ENCODE results near the gene KMT2B.

Gene KMT2B

GRCh38 chr19:35724560-35724959, 6.8 kb downstream of the KMT2B start:
- no peak overlapping the region for H3K4me2 ChIP-seq (ENCODE audit: low read length)
- H3K36me3 ChIP-seq (ENCODE audit: control insufficient read depth in 1 of 2, insufficient read depth in 2 of 2, low read length in 2 of 2), result peaks cover 93 to 94% of the 10 kb centered on the region in 2 experiments
- H2BK120ac ChIP-seq (ENCODE audit: insufficient read depth, low read length, poor library complexity), result no peak overlapping the region
- H3K27ac ChIP-seq (ENCODE audit: low read depth, low read length), result no peak overlapping the region
- WGBS (ENCODE audit: extremely low coverage, insufficient coverage, insufficient read length), result no CpG with 5 or more reads among the region's 12 CpGs
- no peak overlapping the region for H2BK5ac ChIP-seq (ENCODE audit: low read depth, low read length, poor library complexity)
- H4K8ac ChIP-seq (ENCODE audit: low read depth, low read length), result no peak overlapping the region
- no peak overlapping the region for H2AK5ac ChIP-seq (ENCODE audit: low read length)
- H3K79me1 ChIP-seq (ENCODE audit: low read length), result no peaks in the 10 kb centered on the region
- H3K23ac ChIP-seq (ENCODE audit: low read length), result no peak overlapping the region
- H2BK12ac ChIP-seq (ENCODE audit: low read length), result no peak overlapping the region
- H3K4me3 ChIP-seq (ENCODE audit: low read depth, low read length), result no peak overlapping the region
- H3K27me3 ChIP-seq (ENCODE audit: insufficient read depth, low read length), result no peaks in the 10 kb centered on the region
- DNase-seq, result no peak
- H3K18ac ChIP-seq (ENCODE audit: low read length), result no peak overlapping the region
- no peak overlapping the region for H3K14ac ChIP-seq (ENCODE audit: low read length)
- no peaks in the 10 kb centered on the region for H3K4me1 ChIP-seq (ENCODE audit: control insufficient read depth in 1 of 2, insufficient read depth in 2 of 2, low read length in 2 of 2)
- no peak overlapping the region for H4K12ac ChIP-seq (ENCODE audit: low read depth, low read length)
- no peak overlapping the region for H3K9ac ChIP-seq (ENCODE audit: low read length)
- H4K91ac ChIP-seq (ENCODE audit: low read depth, low read length), result no peak overlapping the region
- no peaks in the 10 kb centered on the region for H3K9me3 ChIP-seq (ENCODE audit: insufficient read depth, low read depth, low read length)
- H2AFZ ChIP-seq (ENCODE audit: insufficient read depth, low read length, poor library complexity), result no peak overlapping the region
- H3K4ac ChIP-seq (ENCODE audit: low read depth, low read length), result no peak overlapping the region
- no peaks in the 10 kb centered on the region for H3K79me2 ChIP-seq (ENCODE audit: control insufficient read depth, insufficient read depth, low read length, poor library complexity)

- Histone ChIP-seq H4K12ac (ENCODE audit: low read depth, low read length) (no peak overlapping the region), H2AFZ (ENCODE audit: insufficient read depth, low read length, poor library complexity) (no peak overlapping the region), H3K18ac (ENCODE audit: low read length) (no peak overlapping the region)
Observed at GRCh38 chr19:35725216-35725861, 7.5 kb downstream of the KMT2B start.

GRCh38 chr19:35727053-35727955, 9.5 kb downstream of the KMT2B start:
- Histone ChIP-seq H4K91ac (ENCODE audit: low read depth, low read length) (no peak overlapping the region), H3K4ac (ENCODE audit: low read depth, low read length) (no peak overlapping the region), H4K12ac (ENCODE audit: low read depth, low read length) (no peak overlapping the region), H3K14ac (ENCODE audit: low read length) (no peak overlapping the region), H2AFZ (ENCODE audit: insufficient read depth, low read length, poor library complexity) (no peak overlapping the region), H3K4me1 (ENCODE audit: control insufficient read depth in 1 of 2, insufficient read depth in 2 of 2, low read length in 2 of 2) (no peaks in the 10 kb centered on the region), H3K4me3 (ENCODE audit: low read depth, low read length) (no peak overlapping the region), H3K79me1 (ENCODE audit: low read length) (no peaks in the 10 kb centered on the region), H3K9ac (ENCODE audit: low read length) (no peak overlapping the region), H3K79me2 (ENCODE audit: control insufficient read depth, insufficient read depth, low read length, poor library complexity) (no peaks in the 10 kb centered on the region), H3K18ac (ENCODE audit: low read length) (no peak overlapping the region), H3K23ac (ENCODE audit: low read length) (no peak overlapping the region), H3K9me3 (ENCODE audit: insufficient read depth, low read depth, low read length) (no peaks in the 10 kb centered on the region), H2AK5ac (ENCODE audit: low read length) (no peak overlapping the region), H3K27ac (ENCODE audit: low read depth, low read length) (no peak overlapping the region), H3K4me2 (ENCODE audit: low read length) (no peak overlapping the region), H4K8ac (ENCODE audit: low read depth, low read length) (no peak overlapping the region), H2BK5ac (ENCODE audit: low read depth, low read length, poor library complexity) (no peak overlapping the region), H3K36me3 (ENCODE audit: control insufficient read depth in 1 of 2, insufficient read depth in 2 of 2, low read length in 2 of 2) (peaks cover 97% of the 10 kb centered on the region in 2 experiments), H2BK120ac (ENCODE audit: insufficient read depth, low read length, poor library complexity) (no peak overlapping the region), H3K27me3 (ENCODE audit: insufficient read depth, low read length) (no peaks in the 10 kb centered on the region), H2BK12ac (ENCODE audit: low read length) (no peak overlapping the region)
- no peak for DNase-seq
- WGBS (ENCODE audit: extremely low coverage, insufficient coverage, insufficient read length), result no CpG with 5 or more reads among the region's 25 CpGs

More at GRCh38 chr19:35725216-35725861, 7.5 kb downstream of the KMT2B start:
- Histone ChIP-seq H2BK12ac (ENCODE audit: low read length) (no peak overlapping the region), H3K4ac (ENCODE audit: low read depth, low read length) (no peak overlapping the region), H3K14ac (ENCODE audit: low read length) (no peak overlapping the region), H3K4me2 (ENCODE audit: low read length) (no peak overlapping the region), H3K79me1 (ENCODE audit: low read length) (no peaks in the 10 kb centered on the region), H3K9ac (ENCODE audit: low read length) (no peak overlapping the region), H2BK5ac (ENCODE audit: low read depth, low read length, poor library complexity) (no peak overlapping the region), H3K36me3 (ENCODE audit: control insufficient read depth in 1 of 2, insufficient read depth in 2 of 2, low read length in 2 of 2) (peaks cover 93 to 94% of the 10 kb centered on the region in 2 experiments), H3K9me3 (ENCODE audit: insufficient read depth, low read depth, low read length) (no peaks in the 10 kb centered on the region), H4K8ac (ENCODE audit: low read depth, low read length) (no peak overlapping the region), H4K91ac (ENCODE audit: low read depth, low read length) (no peak overlapping the region), H3K27me3 (ENCODE audit: insufficient read depth, low read length) (no peaks in the 10 kb centered on the region), H3K79me2 (ENCODE audit: control insufficient read depth, insufficient read depth, low read length, poor library complexity) (no peaks in the 10 kb centered on the region), H3K4me1 (ENCODE audit: control insufficient read depth in 1 of 2, insufficient read depth in 2 of 2, low read length in 2 of 2) (no peaks in the 10 kb centered on the region), H2AK5ac (ENCODE audit: low read length) (no peak overlapping the region), H2BK120ac (ENCODE audit: insufficient read depth, low read length, poor library complexity) (no peak overlapping the region), H3K23ac (ENCODE audit: low read length) (no peak overlapping the region), H3K4me3 (ENCODE audit: low read depth, low read length) (no peak overlapping the region), H3K27ac (ENCODE audit: low read depth, low read length) (no peak overlapping the region)
- no CpG with 5 or more reads among the region's 23 CpGs for WGBS (ENCODE audit: extremely low coverage, insufficient coverage, insufficient read length)
- no peak for DNase-seq

GRCh38 chr19:35727956-35728706, 10.3 kb downstream of the KMT2B start:
- Histone ChIP-seq H4K8ac (ENCODE audit: low read depth, low read length) (no peak overlapping the region), H2BK120ac (ENCODE audit: insufficient read depth, low read length, poor library complexity) (no peak overlapping the region), H2BK12ac (ENCODE audit: low read length) (no peak overlapping the region), H2AK5ac (ENCODE audit: low read length) (no peak overlapping the region), H3K9ac (ENCODE audit: low read length) (no peak overlapping the region), H3K4ac (ENCODE audit: low read depth, low read length) (no peak overlapping the region), H3K23ac (ENCODE audit: low read length) (no peak overlapping the region), H3K9me3 (ENCODE audit: insufficient read depth, low read depth, low read length) (no peaks in the 10 kb centered on the region), H3K4me2 (ENCODE audit: low read length) (no peak overlapping the region), H3K4me3 (ENCODE audit: low read depth, low read length) (no peak overlapping the region), H3K14ac (ENCODE audit: low read length) (no peak overlapping the region), H3K27ac (ENCODE audit: low read depth, low read length) (no peak overlapping the region), H3K79me1 (ENCODE audit: low read length) (no peaks in the 10 kb centered on the region), H2AFZ (ENCODE audit: insufficient read depth, low read length, poor library complexity) (no peak overlapping the region), H3K79me2 (ENCODE audit: control insufficient read depth, insufficient read depth, low read length, poor library complexity) (no peaks in the 10 kb centered on the region), H4K12ac (ENCODE audit: low read depth, low read length) (no peak overlapping the region), H4K91ac (ENCODE audit: low read depth, low read length) (no peak overlapping the region), H3K27me3 (ENCODE audit: insufficient read depth, low read length) (no peaks in the 10 kb centered on the region), H3K4me1 (ENCODE audit: control insufficient read depth in 1 of 2, insufficient read depth in 2 of 2, low read length in 2 of 2) (no peaks in the 10 kb centered on the region), H2BK5ac (ENCODE audit: low read depth, low read length, poor library complexity) (no peak overlapping the region), H3K36me3 (ENCODE audit: control insufficient read depth in 1 of 2, insufficient read depth in 2 of 2, low read length in 2 of 2) (peaks cover 95 to 96% of the 10 kb centered on the region in 2 experiments), H3K18ac (ENCODE audit: low read length) (no peak overlapping the region)
- DNase-seq, result no peak
- no CpG with 5 or more reads among the region's 19 CpGs for WGBS (ENCODE audit: extremely low coverage, insufficient coverage, insufficient read length)

Measured in trophoblast cell (in vitro differentiated cells and primary cell).